GM10266 (cell line): ENCODE data around the gene NFATC2.

Experiments used
- DNase-seq: peaks from one replicate; pipeline ENCODE4 v3.0.0; 2012; ENCODE audit errors: extremely low spot score
- TF ChIP-seq, protein P1 (sequence below): IDR thresholded peaks from 2 replicates; pipeline ENCODE4 v1.5.1; 2012; ENCODE audit warnings: mild to moderate bottlenecking, low read depth; ENCODE audit not compliant: control insufficient read depth, insufficient read depth; ENCODE audit errors: missing control alignments

NFATC2 gene

GRCh38 chr20:51427651-51428291, 114.7 kb downstream of the NFATC2 start:
- no peak for DNase-seq
- TF ChIP-seq, protein P1, sequence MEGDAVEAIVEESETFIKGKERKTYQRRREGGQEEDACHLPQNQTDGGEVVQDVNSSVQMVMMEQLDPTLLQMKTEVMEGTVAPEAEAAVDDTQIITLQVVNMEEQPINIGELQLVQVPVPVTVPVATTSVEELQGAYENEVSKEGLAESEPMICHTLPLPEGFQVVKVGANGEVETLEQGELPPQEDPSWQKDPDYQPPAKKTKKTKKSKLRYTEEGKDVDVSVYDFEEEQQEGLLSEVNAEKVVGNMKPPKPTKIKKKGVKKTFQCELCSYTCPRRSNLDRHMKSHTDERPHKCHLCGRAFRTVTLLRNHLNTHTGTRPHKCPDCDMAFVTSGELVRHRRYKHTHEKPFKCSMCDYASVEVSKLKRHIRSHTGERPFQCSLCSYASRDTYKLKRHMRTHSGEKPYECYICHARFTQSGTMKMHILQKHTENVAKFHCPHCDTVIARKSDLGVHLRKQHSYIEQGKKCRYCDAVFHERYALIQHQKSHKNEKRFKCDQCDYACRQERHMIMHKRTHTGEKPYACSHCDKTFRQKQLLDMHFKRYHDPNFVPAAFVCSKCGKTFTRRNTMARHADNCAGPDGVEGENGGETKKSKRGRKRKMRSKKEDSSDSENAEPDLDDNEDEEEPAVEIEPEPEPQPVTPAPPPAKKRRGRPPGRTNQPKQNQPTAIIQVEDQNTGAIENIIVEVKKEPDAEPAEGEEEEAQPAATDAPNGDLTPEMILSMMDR: no peak

- TF ChIP-seq, protein P1: no peak
- no peak for DNase-seq
These were observed 115.5 kb downstream of the NFATC2 start for GRCh38 chr20:51426718-51427650.

DNA sequence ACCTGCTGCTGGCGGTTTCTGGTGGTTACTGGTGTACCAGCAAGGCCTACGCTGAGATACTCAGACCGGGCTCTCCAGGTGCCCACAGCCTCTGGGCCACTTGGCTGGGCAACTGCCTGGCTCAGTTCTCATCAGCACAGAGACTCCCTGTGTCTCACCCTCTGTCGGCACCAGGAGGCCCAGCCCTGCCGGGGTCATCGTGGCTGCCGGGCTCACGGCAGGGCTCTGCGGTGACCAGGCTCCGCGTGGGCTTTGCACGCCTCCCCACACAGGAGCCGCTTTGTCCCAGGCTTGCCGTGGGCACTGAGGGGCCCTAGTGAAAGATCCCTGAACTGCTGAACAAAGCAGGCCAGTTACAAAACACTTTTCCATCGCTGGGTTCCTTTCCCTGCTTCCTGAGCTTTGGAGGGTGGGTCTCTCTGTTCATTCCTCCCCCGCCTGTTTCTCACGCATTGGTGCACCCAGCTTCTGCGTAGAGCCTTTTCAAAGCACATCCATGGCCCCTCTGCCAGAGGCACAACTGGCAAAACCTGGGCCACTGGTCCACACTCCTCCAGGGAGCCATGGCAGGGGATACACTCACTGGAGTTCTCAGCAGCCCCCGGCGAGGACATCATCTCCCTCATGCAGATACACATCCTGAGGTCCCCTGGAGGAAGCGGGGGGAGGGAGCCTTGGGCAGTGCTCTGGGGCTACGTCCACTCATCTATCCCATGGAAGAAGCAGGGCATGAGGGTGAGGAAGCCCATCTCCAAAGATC, 117.0 kb downstream of the NFATC2 start:
- TF ChIP-seq, protein P1: no peak
- DNase-seq: no peak

- DNase-seq: no peak
- TF ChIP-seq, protein P1: no peak
These were observed 118.0 kb downstream of the NFATC2 start for GRCh38 chr20:51424270-51425117.

- TF ChIP-seq, protein P1: no peak
- no peak for DNase-seq
These were observed 118.7 kb downstream of the NFATC2 start for GRCh38 chr20:51423810-51424209.

- peak; percentile 60 for DNase-seq
- TF ChIP-seq, protein P1: no peak
These were observed 119.2 kb downstream of the NFATC2 start for GRCh38 chr20:51423290-51423667.
